ENCODE results near the gene NF1.

GRCh38 chr17:31283841-31284240 lies 189.1 kb downstream of the NF1 start:
- no peak for TF ChIP-seq EZH2phosphoT487 (IDR thresholded peaks at IDR 0.05; ENCODE audit: borderline replicate concordance, low read depth)
- no peak for TF ChIP-seq CTCF (IDR thresholded peaks at IDR 0.05)
- TF ChIP-seq TAF1 (IDR thresholded peaks at IDR 0.05; ENCODE audit: borderline replicate concordance, low read depth, low read length), result no peak
- no peak for TF ChIP-seq POLR2AphosphoS5 (IDR thresholded peaks at IDR 0.05; ENCODE audit: low read depth, low read length)
- TF ChIP-seq ZBTB33 (IDR thresholded peaks at IDR 0.05; ENCODE audit: borderline replicate concordance, low read depth), result no peak
